Naive B cell (primary cell): ENCODE measurements around the gene POU4F3. TPM values are rescaled to one million over a fixed set of nuclear protein-coding genes. Genes with fewer than 3 reads are reported as not detected.
"Not testable (repeated sequence)": the region's sequence is repeated elsewhere in the genome, so short reads cannot be mapped to it uniquely, and the experiment has no call there.

Source experiments
- ATAC-seq, 2 donors: fragments of 150-1000 bp; cut with Tn5 transposase; 2 replicates each; pipeline ENCODE4 v1.10.0; 2021; ENCODE audit warnings: low read depth in 2 of 2, mild to moderate bottlenecking in 2 of 2, moderate library complexity in 2 of 2
- DNase-seq: peaks from one replicate; pipeline ENCODE4 v3.0.0; 2022
- H3K27ac Mint-ChIP-seq, 6 donors: one replicate each; pipeline ENCODE4 v1.8.0; 2020 to 2022; ENCODE audit warnings: mild to moderate bottlenecking in 6 of 6, mixed read lengths in 6 of 6, moderate library complexity in 5 of 6, inconsistent platforms in 2 of 6
- H3K27me3 Mint-ChIP-seq, 3 donors: one replicate each; pipeline ENCODE4 v1.8.0; 2021 to 2022; ENCODE audit warnings: mixed read lengths in 3 of 3, mild to moderate bottlenecking in 1 of 3
- H3K36me3 Mint-ChIP-seq, 2 donors: one replicate each; pipeline ENCODE4 v1.8.0; 2020 to 2022; ENCODE audit warnings: mixed read lengths in 2 of 2, inconsistent platforms in 1 of 2, mild to moderate bottlenecking in 1 of 2
- H3K4me1 Mint-ChIP-seq, 3 donors: one replicate each; pipeline ENCODE4 v1.8.0; 2020 to 2022; ENCODE audit warnings: mixed read lengths in 3 of 3, inconsistent platforms in 1 of 3, mild to moderate bottlenecking in 1 of 3, moderate library complexity in 1 of 3
- H3K4me3 Mint-ChIP-seq, 8 donors: one replicate each; pipeline ENCODE4 v1.8.0; 2020 to 2022; ENCODE audit warnings: mild to moderate bottlenecking in 8 of 8, mixed read lengths in 8 of 8, moderate library complexity in 8 of 8, inconsistent platforms in 2 of 8
- H3K9me3 Mint-ChIP-seq, 7 donors: one replicate each; pipeline ENCODE4 v1.8.0; 2020 to 2022; ENCODE audit warnings: mixed read lengths in 7 of 7, mild to moderate bottlenecking in 5 of 7, inconsistent platforms in 2 of 7, moderate library complexity in 1 of 7
- polyA plus RNA-seq, 6 donors: library from polyadenylated mRNA; unstranded; fragments of 300-500 nt; fragmentation: Illumina TruSeq; gene quantifications; one replicate each; pipeline ENCODE4 v1.2.3, GENCODE V29; 2021; ENCODE audit warnings: low read depth in 6 of 6

The POU4F3 gene
- polyA plus RNA-seq, result not detected

- DNase-seq (no peak), ATAC-seq (no peak)
- H3K27me3 Mint-ChIP-seq, result peaks cover 64 to 100% (median 95%) of the 10 kb centered on the region in 3 donors
- H3K27ac Mint-ChIP-seq, result peak within 1 kb of the TSS in 1 of 6 donors; percentile 84
- peaks cover 5 to 22% (median 20%) of the 10 kb centered on the region in 3 donors for H3K4me1 Mint-ChIP-seq
- peaks cover 0 to 8% of the 10 kb centered on the region in 2 donors for H3K36me3 Mint-ChIP-seq
- peaks cover 0 to 17% (median 1%) of the 10 kb centered on the region in 7 donors for H3K9me3 Mint-ChIP-seq
- peak within 1 kb of the TSS in 3 of 8 donors; percentile 9 to 40 (median 37) for H3K4me3 Mint-ChIP-seq
Measured at GRCh38 chr5:146338774-146339714, at the start of gene POU4F3. Gene POU4F3, plus strand, starts transcription at chr5:146338839. Its CDS starts 274 bp downstream, at chr5:146339113.

- H3K27ac Mint-ChIP-seq, result peak overlapping the region in 1 of 6 donors; percentile 36
- H3K36me3 Mint-ChIP-seq, result no peaks in the 10 kb centered on the region
- ATAC-seq (no peak), DNase-seq (no peak)
- no peaks in the 10 kb centered on the region for H3K4me1 Mint-ChIP-seq
- H3K4me3 Mint-ChIP-seq, result no peak overlapping the region
- H3K9me3 Mint-ChIP-seq, result no peaks in the 10 kb centered on the region
- no peaks in the 10 kb centered on the region for H3K27me3 Mint-ChIP-seq
Measured at GRCh38 chr5:146290318-146290717, 48.3 kb upstream of the POU4F3 start.

GRCh38 chr5:146291421-146292074 lies 47.1 kb upstream of the POU4F3 start:
- DNase-seq (peak; percentile 16), ATAC-seq (peak; percentile 25 to 52)
- Mint-ChIP-seq H3K36me3 (no peaks in the 10 kb centered on the region), H3K27me3 (no peaks in the 10 kb centered on the region), H3K27ac (no peak overlapping the region), H3K4me3 (no peak overlapping the region), H3K9me3 (no peaks in the 10 kb centered on the region), H3K4me1 (no peaks in the 10 kb centered on the region)

- H3K4me3 Mint-ChIP-seq, result no peak overlapping the region
- no peaks in the 10 kb centered on the region for H3K36me3 Mint-ChIP-seq
- DNase-seq, result no peak
- H3K27ac Mint-ChIP-seq, result no peak overlapping the region
- no peaks in the 10 kb centered on the region for H3K27me3 Mint-ChIP-seq
- no peak for ATAC-seq
- no peaks in the 10 kb centered on the region for H3K9me3 Mint-ChIP-seq
- no peaks in the 10 kb centered on the region for H3K4me1 Mint-ChIP-seq
Measured at GRCh38 chr5:146296245-146296644, 42.4 kb upstream of the POU4F3 start.

- DNase-seq, H3K4me3 Mint-ChIP-seq, H3K36me3 Mint-ChIP-seq, H3K27ac Mint-ChIP-seq, ATAC-seq, H3K9me3 Mint-ChIP-seq, H3K4me1 Mint-ChIP-seq, H3K27me3 Mint-ChIP-seq: not testable (repeated sequence)
Measured at GRCh38 chr5:146298920-146299319, 39.7 kb upstream of the POU4F3 start.

- Mint-ChIP-seq H3K9me3 (no peaks in the 10 kb centered on the region), H3K4me1 (no peaks in the 10 kb centered on the region), H3K36me3 (no peaks in the 10 kb centered on the region), H3K27me3 (peaks cover 3 to 8% (median 3%) of the 10 kb centered on the region in 3 donors), H3K4me3 (no peak overlapping the region), H3K27ac (no peak overlapping the region)
- no peak for DNase-seq
- no peak for ATAC-seq
Measured at GRCh38 chr5:146301626-146302025, 37.0 kb upstream of the POU4F3 start.

GRCh38 chr5:146302406-146302805 lies 36.2 kb upstream of the POU4F3 start:
- no peak overlapping the region for H3K27ac Mint-ChIP-seq
- H3K27me3 Mint-ChIP-seq, result peaks cover 4 to 8% (median 5%) of the 10 kb centered on the region in 3 donors
- no peak for DNase-seq
- no peaks in the 10 kb centered on the region for H3K9me3 Mint-ChIP-seq
- H3K4me3 Mint-ChIP-seq, result no peak overlapping the region
- ATAC-seq, result no peak
- H3K36me3 Mint-ChIP-seq, result no peaks in the 10 kb centered on the region
- no peaks in the 10 kb centered on the region for H3K4me1 Mint-ChIP-seq

- Mint-ChIP-seq H3K9me3 (no peaks in the 10 kb centered on the region), H3K27me3 (peaks cover 19 to 25% (median 24%) of the 10 kb centered on the region in 3 donors), H3K4me1 (no peaks in the 10 kb centered on the region), H3K36me3 (no peaks in the 10 kb centered on the region), H3K27ac (no peak overlapping the region), H3K4me3 (no peak overlapping the region)
- ATAC-seq (no peak), DNase-seq (no peak)
Measured at GRCh38 chr5:146306838-146307237, 31.8 kb upstream of the POU4F3 start.

- Mint-ChIP-seq H3K9me3 (no peaks in the 10 kb centered on the region), H3K4me1 (peaks cover 0 to 4% (median under 1%) of the 10 kb centered on the region in 3 donors), H3K36me3 (no peaks in the 10 kb centered on the region), H3K27me3 (peaks cover 15 to 26% (median 25%) of the 10 kb centered on the region in 3 donors), H3K4me3 (no peak overlapping the region), H3K27ac (no peak overlapping the region)
- DNase-seq, result no peak
- no peak for ATAC-seq
Measured at GRCh38 chr5:146307796-146308195, 30.8 kb upstream of the POU4F3 start.

GRCh38 chr5:146310540-146310939 lies 28.1 kb upstream of the POU4F3 start:
- H3K4me3 Mint-ChIP-seq, result no peak overlapping the region
- DNase-seq (no peak), ATAC-seq (no peak)
- H3K9me3 Mint-ChIP-seq, result no peaks in the 10 kb centered on the region
- no peaks in the 10 kb centered on the region for H3K36me3 Mint-ChIP-seq
- H3K4me1 Mint-ChIP-seq, result peaks cover 8% of the 10 kb centered on the region in 3 donors
- H3K27me3 Mint-ChIP-seq, result peaks cover 34 to 43% (median 35%) of the 10 kb centered on the region in 3 donors
- no peak overlapping the region for H3K27ac Mint-ChIP-seq

GRCh38 chr5:146311278-146311677 lies 27.4 kb upstream of the POU4F3 start:
- H3K27ac Mint-ChIP-seq, result peak overlapping the region in 1 of 6 donors; percentile 42
- no peaks in the 10 kb centered on the region for H3K36me3 Mint-ChIP-seq
- no peak for DNase-seq
- no peak overlapping the region for H3K4me3 Mint-ChIP-seq
- H3K9me3 Mint-ChIP-seq, result no peaks in the 10 kb centered on the region
- no peak for ATAC-seq
- H3K27me3 Mint-ChIP-seq, result peaks cover 41 to 49% (median 41%) of the 10 kb centered on the region in 3 donors
- H3K4me1 Mint-ChIP-seq, result peaks cover 8% of the 10 kb centered on the region in 3 donors

GRCh38 chr5:146313027-146313426 lies 25.6 kb upstream of the POU4F3 start:
- no peak for DNase-seq
- peak; percentile 30 to 55 for ATAC-seq
- Mint-ChIP-seq H3K27me3 (peaks cover 35 to 44% (median 41%) of the 10 kb centered on the region in 3 donors), H3K4me1 (peaks cover 8% of the 10 kb centered on the region in 3 donors), H3K27ac (no peak overlapping the region), H3K4me3 (no peak overlapping the region), H3K36me3 (no peaks in the 10 kb centered on the region), H3K9me3 (no peaks in the 10 kb centered on the region)

- DNase-seq, result no peak
- Mint-ChIP-seq H3K9me3 (peaks cover 0 to 12% (median 5%) of the 10 kb centered on the region in 7 donors), H3K27ac (no peak overlapping the region), H3K4me3 (no peak overlapping the region), H3K27me3 (peaks cover 12 to 16% (median 13%) of the 10 kb centered on the region in 3 donors), H3K36me3 (peaks cover 0 to 5% of the 10 kb centered on the region in 2 donors), H3K4me1 (no peaks in the 10 kb centered on the region)
- no peak for ATAC-seq
Measured at GRCh38 chr5:146321571-146321970, 17.1 kb upstream of the POU4F3 start.
